HepG2 (cell line): Measurements from ENCODE around the gene DHRS1. TPM values are rescaled to one million over a fixed set of nuclear protein-coding genes. Genes with fewer than 3 reads are reported as not detected.
A peak's percentile ranks its signal among the peaks of the same experiment; 100 is the strongest.

Source experiments
- ATAC-seq: fragments of 200-7000 bp; cut with Tn5 transposase; 3 replicates; pipeline ENCODE4 v1.9.1; 2020; ENCODE audit warnings: mild to moderate bottlenecking, moderate library complexity
- BruUV-seq: library from RNA; stranded (reverse); fragments of 400-500 nt; replicated peaks from 2 replicates; lab custom pipeline; 2021; lab: Mats Ljungman, UMichigan
- CTCF ChIA-PET: fragments of 300-600 bp; formaldehyde crosslinking; extraction: SDS; loops from one replicate; lab custom pipeline; 2021; ENCODE audit warnings: low total read pairs, inconsistent platforms, low intra/inter-chr PET ratio; lab: Yijun Ruan, JAX
- POLR2A ChIA-PET: fragments of 350-600 bp; sonication (Branson Sonifier 250); formaldehyde crosslinking; loops from one replicate; lab custom pipeline; 2020; ENCODE audit warnings: antibody characterized with exemption, inconsistent platforms; lab: Yijun Ruan, JAX
- DNase-seq: peaks from one replicate; pipeline ENCODE4 v3.0.0-alpha.2; 2015; ENCODE audit warnings: low spot score
- FAIRE-seq: peaks from 3 replicates; lab custom pipeline; 2011; peaks lifted over from hg19 to GRCh38; lab: Jason Lieb, UNC
- H2AFZ ChIP-seq: one replicate; pipeline ENCODE4 v1.6.1; 2011; ENCODE audit warnings: low read length, inconsistent platforms
- H3K27ac ChIP-seq: fragments of 300-600 bp; 3 replicates; pipeline ENCODE4 v1.8.0; 2011; ENCODE audit warnings: mixed run types, mild to moderate bottlenecking, mixed read lengths, low read length, inconsistent platforms; ENCODE audit not compliant: insufficient read depth; ENCODE audit errors: extremely low read length
- H3K27me3 ChIP-seq, 2 experiments: fragments of 200-600 bp in 1 of 2; 2 replicates in 1 of 2; 3 replicates in 1 of 2; pipeline versions ENCODE4 v1.6.0 to v1.8.0; 2011; ENCODE audit warnings: low read length in 2 of 2, mild to moderate bottlenecking in 2 of 2, moderate library complexity in 2 of 2, inconsistent platforms in 1 of 2; ENCODE audit not compliant: insufficient read depth in 2 of 2, control insufficient read depth in 1 of 2
- H3K36me3 ChIP-seq, 2 experiments: fragments of 200-600 bp in 1 of 2; replicated peaks in 1 of 2; 2 replicates in 1 of 2; 3 replicates in 1 of 2; pipeline versions ENCODE4 v1.5.1 to v1.8.0; 2011; ENCODE audit warnings: low read length in 2 of 2, inconsistent platforms in 1 of 2; ENCODE audit not compliant: insufficient read depth in 2 of 2, control insufficient read depth in 1 of 2
- H3K4me1 ChIP-seq: 2 replicates; pipeline ENCODE4 v1.5.1; 2012; ENCODE audit warnings: low read length, inconsistent platforms; ENCODE audit not compliant: insufficient read depth
- H3K4me2 ChIP-seq: 2 replicates; pipeline ENCODE4 v1.6.0; 2011; ENCODE audit warnings: low read depth, low read length, inconsistent platforms
- H3K4me3 ChIP-seq, 3 experiments: fragments of 200-600 bp in 1 of 3; sonication (generic), shearing (Covaris generic) in 1 of 3; replicated peaks in 1 of 3; 2 replicates each; pipeline ENCODE4 v1.5.1; 2011 to 2016; ENCODE audit warnings: low read length in 3 of 3, inconsistent platforms in 2 of 3, low read depth in 2 of 3, mild to moderate bottlenecking in 2 of 3, control low read depth in 1 of 3, mixed read lengths in 1 of 3; ENCODE audit not compliant: insufficient read depth in 1 of 3
- H3K79me2 ChIP-seq: one replicate; pipeline ENCODE4 v1.6.1; 2011; ENCODE audit warnings: low read length, inconsistent platforms; ENCODE audit not compliant: insufficient read depth
- H3K9ac ChIP-seq: 2 replicates; pipeline ENCODE4 v1.6.0; 2011; ENCODE audit warnings: mild to moderate bottlenecking, low read depth, low read length, inconsistent platforms; ENCODE audit not compliant: insufficient read depth
- H3K9me3 ChIP-seq: 2 replicates; pipeline ENCODE4 v1.5.1; 2012; ENCODE audit warnings: mild to moderate bottlenecking, low read length
- H4K20me1 ChIP-seq: 2 replicates; pipeline ENCODE4 v1.6.0; 2011; ENCODE audit warnings: inconsistent platforms, mild to moderate bottlenecking, low read length, moderate library complexity; ENCODE audit not compliant: insufficient read depth
- EED ChIP-seq: sonication (generic); formaldehyde crosslinking; IDR thresholded peaks from 2 replicates; pipeline ENCODE4 v1.5.0; 2020; ENCODE audit warnings: mild to moderate bottlenecking, missing genetic modification reagents
- HIC2 ChIP-seq: sonication (generic); formaldehyde crosslinking; IDR thresholded peaks from 2 replicates; pipeline ENCODE4 v1.9.0; 2022; ENCODE audit warnings: low read depth, missing genetic modification reagents
- SUZ12 ChIP-seq: fragments of 150-350 bp; IDR thresholded peaks from 2 replicates; pipeline ENCODE4 v1.6.1; 2014; ENCODE audit warnings: low read depth, low read length
- TAF15 ChIP-seq: fragments of 200-400 bp; formaldehyde crosslinking; IDR thresholded peaks from one replicate; pipeline ENCODE4 v1.6.1; 2018; ENCODE audit warnings: mild to moderate bottlenecking, low read depth, low read length; ENCODE audit not compliant: poor library complexity, severe bottlenecking
- ZBTB4 ChIP-seq: sonication (generic); formaldehyde crosslinking; IDR thresholded peaks from 2 replicates; pipeline ENCODE4 v1.4.0; 2020; ENCODE audit warnings: missing genetic modification reagents, mild to moderate bottlenecking, borderline replicate concordance
- ZFAT ChIP-seq: sonication (generic); formaldehyde crosslinking; conservative IDR thresholded peaks from 2 replicates; pipeline ENCODE4 v1.8.1; 2023; ENCODE audit warnings: missing genetic modification reagents, inconsistent platforms
- ZNF260 ChIP-seq: sonication (generic); formaldehyde crosslinking; IDR thresholded peaks from 2 replicates; pipeline ENCODE4 v1.4.0; 2020; ENCODE audit warnings: missing genetic modification reagents, low read depth, mild to moderate bottlenecking, borderline replicate concordance
- ZNF44 ChIP-seq: sonication (generic); formaldehyde crosslinking; IDR thresholded peaks from 2 replicates; pipeline ENCODE4 v1.5.1; 2020; ENCODE audit warnings: mild to moderate bottlenecking, missing genetic modification reagents
- ZNF614 ChIP-seq: IDR thresholded peaks from 2 replicates; pipeline ENCODE4 v1.6.1; 2018; ENCODE audit warnings: missing biosample characterization, missing genetic modification reagents, inconsistent platforms, borderline replicate concordance
- ZNF841 ChIP-seq: sonication (generic); formaldehyde crosslinking; IDR thresholded peaks from 2 replicates; pipeline ENCODE4 v1.8.1; 2023; ENCODE audit warnings: missing genetic modification reagents, borderline replicate concordance
- ZNF891 ChIP-seq: sonication (generic); formaldehyde crosslinking; IDR thresholded peaks from 2 replicates; pipeline ENCODE4 v1.5.0; 2020; ENCODE audit warnings: mild to moderate bottlenecking, missing genetic modification reagents
- ZSCAN9 ChIP-seq: IDR thresholded peaks from 2 replicates; pipeline ENCODE4 v1.6.1; 2016; ENCODE audit warnings: borderline replicate concordance
- WGBS: methylation state at CpG from one replicate; pipeline ENCODE4 v1.1.6; 2017; ENCODE audit warnings: low lambda C conversion rate; 5-methylcytosine and 5-hydroxymethylcytosine counted together
- in situ Hi-C: cut with HindIII; loops from 2 replicates; pipeline ENCODE4 v1.10.0; 2017; ENCODE audit warnings: low pct_unique_long_range_greater_than_20kb; ENCODE audit not compliant: extremely low pct_ligation_motif_present
- intact Hi-C: fragments of 100-400 bp; cut with micrococcal nuclease; formaldehyde crosslinking; loops from one replicate; pipeline ENCODE4 v1.10.0; 2022; ENCODE audit not compliant: unreplicated experiment
- polyA plus RNA-seq, 8 experiments: library from polyadenylated mRNA; depleted of rRNA in 3 of 8; stranded (reverse) in 7 of 8; unstranded in 1 of 8; fragments of >200 nt; fragmentation: Illumina TruSeq in 4 of 8; extraction: Trizol in 4 of 8; gene quantifications; 2 replicates each; pipeline versions ENCODE4 v1.2.1 to v1.2.3, GENCODE V29; 2011 to 2016; ENCODE audit warnings: low read depth in 4 of 8, missing spikeins in 1 of 8, mixed read lengths in 1 of 8; ENCODE audit not compliant: insufficient read depth in 1 of 8
- total RNA-seq, 5 experiments: library from RNA; depleted of rRNA; stranded (reverse); fragments of >200 nt; fragmentation: Illumina TruSeq; extraction: Trizol; gene quantifications; 2 replicates each; pipeline ENCODE4 v1.2.3, GENCODE V29; 2016; ENCODE audit warnings: low read depth in 1 of 5
- TF ChIP-seq, protein P1 (sequence below): sonication (generic); formaldehyde crosslinking; IDR thresholded peaks from 2 replicates; pipeline ENCODE4 v1.5.0; 2020; ENCODE audit warnings: mild to moderate bottlenecking, missing genetic modification reagents

Gene DHRS1
- total and polyA plus RNA-seq, 2 of the 13 experiments (the other 11 are each of a cell fraction or from before 2014, with no cell fraction given), result 49.8 to 60.8 TPM

DNA sequence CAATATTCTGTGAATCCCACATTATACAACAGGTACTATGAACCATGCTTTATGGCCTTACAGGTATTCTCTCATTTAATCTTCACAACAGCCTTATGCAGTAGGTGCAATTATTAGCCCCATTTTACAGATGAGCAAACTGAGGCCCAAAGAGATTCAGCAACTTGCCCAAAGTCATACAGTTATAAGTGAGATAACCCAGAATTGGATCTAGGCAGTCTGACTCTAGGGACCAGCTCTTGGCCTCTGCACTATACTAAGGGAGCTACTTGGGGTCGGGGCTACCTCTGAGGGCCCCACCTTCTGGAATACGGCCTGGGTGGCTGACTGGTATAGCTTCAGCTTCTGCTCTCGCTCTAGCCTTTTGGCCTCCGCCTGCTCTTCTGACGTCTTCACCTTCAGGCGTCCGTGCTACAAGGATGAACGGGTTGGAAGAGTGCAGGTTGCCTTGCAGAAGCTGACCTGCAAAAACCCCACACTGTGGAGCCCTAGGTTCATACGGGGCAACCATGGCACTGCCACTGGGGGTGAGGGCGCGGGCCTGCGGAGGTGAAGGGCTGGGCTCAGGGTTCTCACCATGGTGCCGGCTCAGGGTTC, 28.9 kb downstream of the DHRS1 start (continued):
- TF ChIP-seq HIC2 (CRISPR knock-in tag) (peak; percentile 46; the same call in 1 of the 2 replicates), SUZ12 (no peak), TAF15 (no peak), ZNF44 (CRISPR knock-in tag) (peak; percentile 92), EED (CRISPR knock-in tag) (peak; percentile 57; the same call in 1 of the 2 replicates)

GRCh38 chr14:24269910-24270536, 29.6 kb downstream of the DHRS1 start:
- CTCF ChIA-PET, result interaction anchor here (2.8 kb wide), 1 partner anchor 27 kb away, joined by 33 read pairs; the partner anchor contains the start of gene TINF2
- no peak for ATAC-seq
- peak overlapping the region; percentile 97 for H3K4me2 ChIP-seq
- TF ChIP-seq ZSCAN9 (CRISPR knock-in tag) (no peak), ZBTB4 (CRISPR knock-in tag) (no peak), ZNF841 (no peak), ZFAT (CRISPR knock-in tag) (no peak), ZNF614 (0 out of 2 replicates have a peak, but pooled peaks have one; percentile 17), ZNF891 (CRISPR knock-in tag) (0 out of 2 replicates have a peak, but pooled peaks have one; percentile 17), ZNF260 (CRISPR knock-in tag) (0 out of 2 replicates have a peak, but pooled peaks have one; percentile 5)
- TF ChIP-seq, protein P1, sequence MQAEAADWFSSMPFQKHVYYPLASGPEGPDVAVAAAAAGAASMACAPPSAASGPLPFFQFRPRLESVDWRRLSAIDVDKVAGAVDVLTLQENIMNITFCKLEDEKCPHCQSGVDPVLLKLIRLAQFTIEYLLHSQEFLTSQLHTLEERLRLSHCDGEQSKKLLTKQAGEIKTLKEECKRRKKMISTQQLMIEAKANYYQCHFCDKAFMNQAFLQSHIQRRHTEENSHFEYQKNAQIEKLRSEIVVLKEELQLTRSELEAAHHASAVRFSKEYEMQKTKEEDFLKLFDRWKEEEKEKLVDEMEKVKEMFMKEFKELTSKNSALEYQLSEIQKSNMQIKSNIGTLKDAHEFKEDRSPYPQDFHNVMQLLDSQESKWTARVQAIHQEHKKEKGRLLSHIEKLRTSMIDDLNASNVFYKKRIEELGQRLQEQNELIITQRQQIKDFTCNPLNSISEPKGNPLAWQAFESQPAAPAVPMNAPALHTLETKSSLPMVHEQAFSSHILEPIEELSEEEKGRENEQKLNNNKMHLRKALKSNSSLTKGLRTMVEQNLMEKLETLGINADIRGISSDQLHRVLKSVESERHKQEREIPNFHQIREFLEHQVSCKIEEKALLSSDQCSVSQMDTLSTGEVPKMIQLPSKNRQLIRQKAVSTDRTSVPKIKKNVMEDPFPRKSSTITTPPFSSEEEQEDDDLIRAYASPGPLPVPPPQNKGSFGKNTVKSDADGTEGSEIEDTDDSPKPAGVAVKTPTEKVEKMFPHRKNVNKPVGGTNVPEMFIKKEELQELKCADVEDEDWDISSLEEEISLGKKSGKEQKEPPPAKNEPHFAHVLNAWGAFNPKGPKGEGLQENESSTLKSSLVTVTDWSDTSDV (CRISPR knock-in tag), result peak; percentile 70; the same call in 1 of the 2 replicates

More at GRCh38 chr14:24269910-24270536, 29.6 kb downstream of the DHRS1 start:
- H4K20me1 ChIP-seq, result no peaks in the 10 kb centered on the region
- no peaks in the 10 kb centered on the region for H3K9me3 ChIP-seq
- 97% methylated on average over 12 of the region's 14 CpGs for WGBS
- no peak for FAIRE-seq
- H3K4me3 ChIP-seq, result peak overlapping the region in 1 of 3 experiments; percentile 96; a peak in 1 of 6 replicates
- intact Hi-C loops, result loop anchor here (2.0 kb wide), 1 partner anchor 53 kb away; the partner anchor contains the start of gene MDP1
- H3K27ac ChIP-seq, result no peak overlapping the region
- H3K27me3 ChIP-seq, result no peaks in the 10 kb centered on the region; a peak in 1 of 5 replicates
- TSS peak; percentile 71 for BruUV-seq
- no peak overlapping the region for H2AFZ ChIP-seq
- peaks cover 22% of the 10 kb centered on the region for H3K4me1 ChIP-seq
- H3K36me3 ChIP-seq, result peaks cover 19 to 35% of the 10 kb centered on the region in 2 experiments; a peak in 4 of 5 replicates
- H3K9ac ChIP-seq, result no peak overlapping the region
- in situ Hi-C loops, result no loop called here
- H3K79me2 ChIP-seq, result peaks cover 4% of the 10 kb centered on the region
- DNase-seq, result no peak
- POLR2A ChIA-PET, result interaction anchor here (1.0 to 16.5 kb wide), 22 partner anchors 10 to 175 kb away, joined by 3 to 435 read pairs (median 24); partner anchors contain the start of genes CBLN3, CHMP4A, CIDEB and DCAF11
